OCI-LY7 (cell line): ENCODE data around the gene ATG4C. TPM values are rescaled to one million over a fixed set of nuclear protein-coding genes. Genes with fewer than 3 reads are reported as not detected.

Source experiments
- BruUV-seq: library from RNA; stranded (reverse); fragments of 400-500 nt; replicated peaks from 2 replicates; lab custom pipeline; 2021; lab: Mats Ljungman, UMichigan
- CTCF ChIA-PET: fragments of 300-600 bp; sonication (Branson Sonifier 250); formaldehyde crosslinking; loops from one replicate; lab custom pipeline; 2022; ENCODE audit warnings: antibody characterized with exemption; ENCODE audit not compliant: unreplicated experiment; lab: Charles Lee
- POLR2A ChIA-PET: fragments of 300-600 bp; sonication (Branson Sonifier 250); formaldehyde crosslinking; loops from one replicate; lab custom pipeline; 2022; ENCODE audit warnings: antibody characterized with exemption; lab: Charles Lee
- DNase-seq: peaks from one replicate; pipeline ENCODE4 v3.0.0-alpha.2; 2015; ENCODE audit warnings: low spot score
- H2AFZ ChIP-seq: fragments of 200-600 bp; sonication (generic), shearing (Covaris generic); 2 replicates; pipeline ENCODE4 v1.6.1; 2014; ENCODE audit warnings: mild to moderate bottlenecking, antibody characterized with exemption, low read length, moderate library complexity
- H3K27ac ChIP-seq: fragments of 200-600 bp; sonication (generic); 2 replicates; pipeline ENCODE4 v1.5.1; 2014; ENCODE audit warnings: mixed run types, low read depth, mild to moderate bottlenecking, moderate library complexity, low read length, inconsistent platforms; ENCODE audit not compliant: poor library complexity, severe bottlenecking
- H3K36me3 ChIP-seq: fragments of 200-600 bp; sonication (generic); 2 replicates; pipeline ENCODE4 v1.6.1; 2014; ENCODE audit warnings: mild to moderate bottlenecking, antibody characterized with exemption, low read length, moderate library complexity, mixed read lengths; ENCODE audit not compliant: insufficient read depth
- H3K4me1 ChIP-seq: fragments of 200-600 bp; sonication (generic); 2 replicates; pipeline ENCODE4 v1.5.1; 2014; ENCODE audit warnings: mild to moderate bottlenecking, low read length; ENCODE audit not compliant: insufficient read depth, poor library complexity, severe bottlenecking
- H3K4me2 ChIP-seq: fragments of 200-600 bp; sonication (generic); 2 replicates; pipeline ENCODE4 v1.6.1; 2014; ENCODE audit warnings: mild to moderate bottlenecking, low read length
- H3K4me3 ChIP-seq: fragments of 200-600 bp; sonication (generic); 2 replicates; pipeline ENCODE4 v1.5.1; 2014; ENCODE audit warnings: mild to moderate bottlenecking, low read depth, low read length; ENCODE audit not compliant: poor library complexity, severe bottlenecking
- H3K79me2 ChIP-seq: fragments of 200-600 bp; sonication (generic); 2 replicates; pipeline ENCODE4 v1.6.1; 2016; ENCODE audit warnings: low read depth, mild to moderate bottlenecking, low read length, moderate library complexity, mixed read lengths; ENCODE audit not compliant: insufficient read depth
- H3K9me2 ChIP-seq: fragments of 200-600 bp; sonication (generic); 2 replicates; pipeline ENCODE4 v1.6.1; 2016; ENCODE audit warnings: mild to moderate bottlenecking, low read length, mixed read lengths; ENCODE audit not compliant: insufficient read depth
- H3K9me3 ChIP-seq: fragments of 200-600 bp; sonication (generic); 2 replicates; pipeline ENCODE4 v1.6.1; 2014; ENCODE audit warnings: mild to moderate bottlenecking, mixed run types, low read length, mixed read lengths
- H4K20me1 ChIP-seq: fragments of 200-600 bp; sonication (generic); 2 replicates; pipeline ENCODE4 v1.6.1; 2014; ENCODE audit warnings: mild to moderate bottlenecking, antibody characterized with exemption, low read length, moderate library complexity, mixed read lengths; ENCODE audit not compliant: insufficient read depth
- EZH2phosphoT487 ChIP-seq: fragments of 200-600 bp; sonication (generic); IDR thresholded peaks from 2 replicates; pipeline ENCODE4 v1.6.1; 2018; ENCODE audit warnings: low read depth, borderline replicate concordance, mild to moderate bottlenecking, mixed run types, antibody characterized with exemption, low read length, moderate library complexity, mixed read lengths
- intact Hi-C: fragments of 100-400 bp; cut with micrococcal nuclease; formaldehyde crosslinking; loops from one replicate; pipeline ENCODE4 v1.10.0; 2022; ENCODE audit not compliant: unreplicated experiment
- total RNA-seq, 2 experiments: library from RNA; depleted of rRNA in 1 of 2; stranded (reverse); fragments of >200 nt in 1 of 2; shearing (Covaris generic) in 1 of 2; gene quantifications; 2 replicates each; pipeline ENCODE4 v1.2.3, GENCODE V29; 2014 to 2022
- TF ChIP-seq, protein P1 (sequence below): fragments of 200-600 bp; sonication (generic); conservative IDR thresholded peaks from 2 replicates; pipeline ENCODE4 v1.5.1; 2014; ENCODE audit warnings: mild to moderate bottlenecking, antibody characterized with exemption, low read length, moderate library complexity, mixed read lengths

ATG4C gene
- total RNA-seq, 2 experiments from 2014 or later, result 7.3 to 15.2 TPM

DNA sequence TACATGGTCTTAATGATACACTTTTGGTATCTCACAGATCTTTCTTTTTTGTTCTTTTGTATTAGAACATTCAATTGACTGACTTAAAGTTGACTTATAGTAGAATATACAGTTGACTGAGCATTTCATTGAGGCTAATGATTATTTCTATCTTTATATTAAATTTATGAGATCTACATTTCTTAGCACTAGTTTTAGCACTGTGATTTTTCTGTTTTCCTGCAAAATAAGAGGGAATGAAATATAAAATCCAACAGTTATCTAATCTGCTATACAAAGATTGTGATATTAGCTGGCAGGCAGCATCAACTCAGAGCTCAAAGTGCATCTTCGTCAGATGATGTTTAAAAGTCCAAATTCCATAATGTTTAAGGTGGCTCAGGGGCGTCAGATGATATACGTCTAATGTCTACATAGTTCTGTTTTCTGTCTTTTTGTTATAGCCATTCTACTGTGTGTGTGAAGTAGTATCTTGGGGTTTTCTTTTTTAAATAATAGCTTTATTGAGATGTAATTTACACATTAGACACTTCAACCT, 85.4 kb downstream of the ATG4C start:
- H3K27ac ChIP-seq, result no peak overlapping the region
- H2AFZ ChIP-seq, result no peak overlapping the region
- DNase-seq, result no peak
- BruUV-seq, result no TSS peak
- H3K9me3 ChIP-seq, result no peaks in the 10 kb centered on the region
- no peaks in the 10 kb centered on the region for H3K9me2 ChIP-seq
- TF ChIP-seq, protein P1, sequence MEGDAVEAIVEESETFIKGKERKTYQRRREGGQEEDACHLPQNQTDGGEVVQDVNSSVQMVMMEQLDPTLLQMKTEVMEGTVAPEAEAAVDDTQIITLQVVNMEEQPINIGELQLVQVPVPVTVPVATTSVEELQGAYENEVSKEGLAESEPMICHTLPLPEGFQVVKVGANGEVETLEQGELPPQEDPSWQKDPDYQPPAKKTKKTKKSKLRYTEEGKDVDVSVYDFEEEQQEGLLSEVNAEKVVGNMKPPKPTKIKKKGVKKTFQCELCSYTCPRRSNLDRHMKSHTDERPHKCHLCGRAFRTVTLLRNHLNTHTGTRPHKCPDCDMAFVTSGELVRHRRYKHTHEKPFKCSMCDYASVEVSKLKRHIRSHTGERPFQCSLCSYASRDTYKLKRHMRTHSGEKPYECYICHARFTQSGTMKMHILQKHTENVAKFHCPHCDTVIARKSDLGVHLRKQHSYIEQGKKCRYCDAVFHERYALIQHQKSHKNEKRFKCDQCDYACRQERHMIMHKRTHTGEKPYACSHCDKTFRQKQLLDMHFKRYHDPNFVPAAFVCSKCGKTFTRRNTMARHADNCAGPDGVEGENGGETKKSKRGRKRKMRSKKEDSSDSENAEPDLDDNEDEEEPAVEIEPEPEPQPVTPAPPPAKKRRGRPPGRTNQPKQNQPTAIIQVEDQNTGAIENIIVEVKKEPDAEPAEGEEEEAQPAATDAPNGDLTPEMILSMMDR, result no peak
- TF ChIP-seq EZH2phosphoT487, result no peak
- no peaks in the 10 kb centered on the region for H3K4me1 ChIP-seq
- H4K20me1 ChIP-seq, result no peaks in the 10 kb centered on the region
- H3K4me2 ChIP-seq, result no peak overlapping the region
- ChIA-PET POLR2A (interaction anchor here (0.5 to 0.6 kb wide), 2 partner anchors 481 to 1815 kb away, joined by 3 to 6 read pairs; no protein-coding TSS in a partner anchor), CTCF (no interaction called here)
- H3K79me2 ChIP-seq, result no peaks in the 10 kb centered on the region
- intact Hi-C loops, result no loop called here
- H3K36me3 ChIP-seq, result no peaks in the 10 kb centered on the region
- H3K4me3 ChIP-seq, result no peak overlapping the region

GRCh38 chr1:62870148-62870547, 86.2 kb downstream of the ATG4C start:
- Histone ChIP-seq H3K4me3 (no peak overlapping the region), H4K20me1 (no peaks in the 10 kb centered on the region), H3K9me3 (no peaks in the 10 kb centered on the region), H2AFZ (no peak overlapping the region), H3K79me2 (no peaks in the 10 kb centered on the region), H3K27ac (no peak overlapping the region), H3K4me2 (no peak overlapping the region), H3K4me1 (no peaks in the 10 kb centered on the region), H3K36me3 (no peaks in the 10 kb centered on the region), H3K9me2 (no peaks in the 10 kb centered on the region)
- no TSS peak for BruUV-seq
- TF ChIP-seq, protein P1, result no peak
- no peak for TF ChIP-seq EZH2phosphoT487
- ChIA-PET POLR2A (interaction anchor here (0.5 kb wide), 1 partner anchor 481 kb away, joined by 3 read pairs; no protein-coding TSS in a partner anchor), CTCF (no interaction called here)
- DNase-seq, result no peak
- intact Hi-C loops, result no loop called here

DNA sequence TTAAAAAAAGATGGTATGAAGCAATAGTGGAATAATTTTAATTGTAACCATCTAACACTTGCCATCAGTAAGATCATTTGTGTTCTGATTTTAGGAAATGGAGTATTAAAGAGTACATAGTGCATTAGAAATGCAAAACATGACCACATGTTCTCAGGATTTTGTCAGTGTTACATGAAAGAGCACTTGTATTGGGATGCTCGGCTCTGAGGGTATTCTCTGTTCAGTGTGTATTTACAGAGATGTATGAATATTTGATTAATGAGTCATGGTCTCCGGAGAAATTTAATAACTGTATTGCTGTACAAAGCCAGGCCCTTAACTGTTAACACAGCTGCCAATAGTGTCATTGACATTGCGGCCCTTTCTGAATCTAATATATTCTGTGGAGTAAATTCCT, 91.7 kb downstream of the ATG4C start:
- H3K36me3 ChIP-seq, result no peaks in the 10 kb centered on the region
- no peak for DNase-seq
- BruUV-seq, result no TSS peak
- intact Hi-C loops, result no loop called here
- H3K79me2 ChIP-seq, result no peaks in the 10 kb centered on the region
- no peaks in the 10 kb centered on the region for H3K9me2 ChIP-seq
- H3K4me2 ChIP-seq, result no peak overlapping the region
- H2AFZ ChIP-seq, result no peak overlapping the region
- no peaks in the 10 kb centered on the region for H3K9me3 ChIP-seq
- H4K20me1 ChIP-seq, result no peaks in the 10 kb centered on the region
- ChIA-PET POLR2A (no interaction called here), CTCF (no interaction called here)
- TF ChIP-seq, protein P1, result no peak
- TF ChIP-seq EZH2phosphoT487, result no peak
- H3K4me1 ChIP-seq, result no peaks in the 10 kb centered on the region
- no peak overlapping the region for H3K4me3 ChIP-seq
- H3K27ac ChIP-seq, result no peak overlapping the region
